Activated T-helper 1 cell treated with anti-CD3 and anti-CD28 coated beads, Interleukin-2, amount 50 U/mL, for 16 hours (primary cell): ENCODE results near the gene SPR.

Experiments used
- DNase-seq, 2 donors: peaks; one replicate each; pipeline ENCODE4 v3.0.0-alpha.2; 2020; ENCODE audit warnings: low read depth in 1 of 2, low spot score in 1 of 2

The SPR gene

GRCh38 chr2:72887032-72887739, at the start of gene SPR:
SPR (plus strand) TSS chr2:72887408; CDS start chr2:72887433, 25 bp downstream.
- peak in 1 of 2 donors; percentile 32 for DNase-seq

DNA sequence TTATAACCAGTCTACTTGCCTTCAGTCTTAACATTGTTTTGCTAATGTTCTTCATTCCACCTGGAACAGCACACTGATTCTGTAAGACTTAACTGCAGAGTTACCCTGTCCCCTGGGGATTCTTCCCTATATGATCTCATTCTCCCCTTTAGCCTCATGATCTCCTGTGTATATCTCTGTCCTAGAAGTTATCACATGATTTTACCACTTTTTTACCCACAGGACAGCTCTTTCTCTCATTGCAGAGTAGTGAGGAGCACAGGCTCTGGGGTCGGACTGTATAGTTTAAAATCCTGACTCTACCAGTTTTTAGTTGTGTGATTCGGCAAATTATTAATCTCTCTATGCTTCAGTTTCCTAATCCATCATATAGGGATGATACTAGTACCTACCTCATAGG, 47.1 kb upstream of the SPR start:
- DNase-seq: no peak

GRCh38 chr2:72841462-72842125, 45.6 kb upstream of the SPR start:
- DNase-seq: no peak

DNA sequence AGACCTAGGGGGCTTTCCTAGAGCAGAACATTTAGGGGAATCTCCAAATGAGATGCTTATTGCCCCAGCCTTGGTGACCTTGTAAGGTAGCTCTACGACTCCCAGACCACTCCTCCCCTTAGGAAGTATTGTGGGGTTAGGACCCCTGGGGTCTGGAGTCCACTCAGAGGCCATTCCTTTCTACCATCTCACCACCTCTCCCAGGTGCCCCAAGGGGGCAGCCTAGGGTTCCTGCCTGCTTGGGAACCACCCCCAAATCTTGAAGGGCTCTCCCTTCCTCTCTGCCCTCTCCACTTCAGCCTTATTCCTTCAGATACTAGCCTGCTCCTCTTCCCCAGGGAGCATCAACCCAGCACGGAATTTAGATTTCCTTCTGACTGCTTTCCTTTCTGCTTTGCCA, 43.9 kb upstream of the SPR start:
- DNase-seq: no peak

- no peak for DNase-seq
These were observed 40.8 kb upstream of the SPR start for GRCh38 chr2:72846171-72847095.

- DNase-seq: no peak
These were observed 39.5 kb upstream of the SPR start for GRCh38 chr2:72847534-72848315.

DNA sequence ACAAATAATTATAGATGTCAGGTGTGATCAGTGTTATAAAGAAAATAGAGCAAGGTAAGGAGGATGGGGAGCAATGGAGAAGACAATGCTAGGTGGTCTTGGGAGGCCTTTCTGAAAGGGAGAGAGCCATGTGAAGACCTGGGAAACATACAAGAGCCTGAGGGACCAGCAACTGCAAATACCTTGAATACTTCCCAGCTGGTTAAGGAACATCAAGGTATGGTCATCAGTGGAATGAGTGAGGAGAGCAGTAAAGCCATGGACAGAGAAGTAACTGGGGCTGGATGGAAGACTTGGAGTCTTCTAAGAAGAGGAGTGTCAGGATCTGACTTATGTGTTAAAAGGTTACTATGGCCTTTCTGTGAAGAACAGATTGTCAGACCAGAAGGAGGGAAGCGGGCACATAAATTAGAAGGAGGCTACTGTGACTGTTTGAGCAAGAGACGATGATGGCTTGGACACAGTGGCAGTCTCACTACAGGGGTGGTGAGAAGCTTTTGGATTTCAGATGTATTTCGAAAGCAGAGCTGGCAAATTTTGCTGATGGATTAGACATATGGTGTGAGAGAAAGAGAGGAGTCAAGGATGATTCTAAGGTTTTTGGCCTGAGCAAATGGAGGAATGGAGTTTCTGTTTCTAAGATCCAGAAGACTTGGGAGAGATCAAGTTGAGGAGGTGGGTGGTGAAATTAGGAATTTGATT, 38.6 kb upstream of the SPR start:
- DNase-seq: no peak

- no peak for DNase-seq
These were observed 38.1 kb upstream of the SPR start for GRCh38 chr2:72849138-72849462.

- no peak for DNase-seq
These were observed 35.9 kb upstream of the SPR start for GRCh38 chr2:72851333-72851732.

DNA sequence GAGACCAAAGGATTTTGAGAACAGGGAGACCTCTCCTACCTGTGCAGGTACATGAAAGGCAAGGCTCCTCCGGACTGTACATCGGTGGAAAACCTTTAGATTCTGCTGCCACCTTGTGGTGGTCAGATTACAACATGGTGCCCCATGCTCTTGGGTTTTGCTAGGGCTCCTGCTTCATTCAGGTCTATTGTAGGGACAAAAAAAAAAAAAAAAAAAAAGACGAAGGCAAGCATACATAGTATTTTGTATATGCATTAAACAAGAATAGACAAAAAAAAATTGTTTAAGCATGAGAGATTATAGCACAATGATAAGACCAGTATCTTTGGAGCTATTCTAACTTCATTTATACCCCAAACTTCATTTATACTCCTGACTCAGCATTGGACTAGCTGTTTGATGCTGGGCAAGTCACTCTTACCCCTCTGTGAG, 27.4 kb upstream of the SPR start:
- DNase-seq: peak; percentile 16 to 41

GRCh38 chr2:72862239-72862988, 24.8 kb upstream of the SPR start:
- peak; percentile 78 for DNase-seq

DNA sequence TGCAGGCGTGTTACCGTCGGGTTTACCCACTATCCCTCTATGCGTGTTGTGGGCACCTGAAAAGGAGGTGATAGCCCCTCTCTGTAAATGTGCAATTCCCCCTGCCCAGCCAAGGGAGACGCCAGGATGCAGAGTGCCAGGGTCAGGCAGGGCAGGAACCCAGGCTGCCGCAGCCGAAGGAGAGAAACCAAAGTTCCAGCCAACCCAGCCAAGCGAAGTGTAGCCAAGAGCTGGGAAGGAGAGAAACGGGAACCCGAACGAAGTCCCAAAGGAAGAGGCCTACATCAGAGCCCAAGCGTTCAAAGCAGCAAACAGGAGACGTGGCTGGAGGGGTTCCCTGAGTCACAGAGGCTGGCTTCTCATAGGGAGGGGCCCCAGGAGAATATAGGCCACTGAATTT, 24.2 kb upstream of the SPR start:
- DNase-seq: no peak

DNA sequence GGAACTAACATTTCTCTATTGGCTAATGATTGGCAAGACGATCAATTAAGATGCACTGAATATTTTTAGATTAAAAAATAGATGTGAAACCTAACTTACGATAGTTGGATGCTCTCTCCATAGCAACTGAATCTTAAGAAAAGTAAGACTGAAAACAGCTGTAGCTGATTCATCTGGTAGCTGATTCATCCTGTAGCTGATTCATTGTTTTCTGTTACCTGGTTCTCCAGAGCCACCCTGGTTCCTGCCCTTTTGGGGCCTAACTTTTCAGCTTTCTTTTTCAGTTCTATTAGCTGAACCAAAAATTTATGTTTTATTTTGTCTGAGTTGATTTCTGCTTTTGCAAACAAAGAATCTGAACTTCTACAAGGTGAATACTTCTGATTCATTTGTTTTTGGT, 22.7 kb upstream of the SPR start:
- DNase-seq: no peak

DNA sequence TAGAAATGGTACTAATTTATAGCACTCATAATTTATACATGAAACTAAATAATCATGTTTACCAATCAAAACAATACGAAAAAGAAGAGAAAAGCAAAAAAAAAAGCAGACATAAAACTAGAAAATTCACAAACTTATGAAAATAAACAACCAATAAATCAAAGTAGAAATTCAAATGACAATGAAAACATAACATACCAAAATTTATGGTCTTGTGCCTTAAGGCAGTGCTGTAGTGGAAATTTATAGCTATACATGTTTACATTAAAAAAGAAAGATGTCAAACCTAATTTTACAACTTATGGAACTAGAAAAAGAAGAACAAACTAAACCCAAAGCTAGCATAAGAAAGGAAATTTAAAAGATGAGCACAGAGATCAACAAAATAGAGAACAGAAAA, 16.1 kb upstream of the SPR start:
- no peak for DNase-seq

DNA sequence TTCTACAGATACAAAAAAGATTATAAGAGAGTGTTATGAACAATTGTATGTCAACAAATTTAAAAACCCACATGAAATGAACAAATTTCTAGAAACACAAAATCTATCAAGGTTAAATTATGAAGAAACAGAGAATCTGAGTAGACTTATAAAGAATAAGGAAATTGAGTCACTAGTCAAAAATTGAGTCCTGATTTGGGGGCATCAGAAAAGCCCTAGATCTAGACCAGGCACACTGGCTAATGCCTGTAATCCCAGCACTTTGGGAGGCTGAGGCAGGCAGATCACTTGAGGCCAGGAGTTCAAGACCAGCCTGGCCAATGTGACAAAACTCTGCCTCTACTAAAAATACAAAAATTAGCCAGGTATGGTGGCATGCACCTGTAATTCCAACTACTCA, 15.3 kb upstream of the SPR start:
- no peak for DNase-seq

DNA sequence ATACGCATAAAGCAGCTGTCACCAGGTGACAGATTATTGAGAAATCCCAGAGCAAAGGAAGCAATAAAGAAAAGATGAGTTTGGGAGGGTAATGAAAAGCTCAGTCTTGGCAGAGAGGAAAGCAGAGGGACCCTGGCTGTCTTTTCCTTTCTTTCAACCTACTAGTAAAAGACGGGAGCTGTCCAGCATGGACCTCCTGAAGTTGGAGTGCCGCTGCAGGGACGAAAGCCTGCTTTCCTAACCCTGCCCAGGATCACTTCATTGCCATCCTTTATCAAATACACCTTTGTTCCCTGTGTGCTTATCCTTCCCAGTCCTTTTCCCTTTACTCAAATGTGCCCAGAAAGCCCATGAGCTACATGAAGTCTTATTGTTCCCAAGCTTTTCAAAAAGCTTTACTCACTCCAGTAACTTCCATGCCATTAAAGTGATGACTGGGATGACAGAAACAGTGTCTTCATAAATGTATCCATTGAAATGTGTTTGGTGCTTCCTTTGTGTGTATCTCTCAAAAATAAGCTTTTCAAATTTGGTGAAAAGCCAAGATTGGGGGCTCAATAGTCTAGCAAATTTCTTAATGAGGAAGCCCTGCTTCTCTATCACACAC, 3.7 kb upstream of the SPR start:
- DNase-seq: no peak

DNA sequence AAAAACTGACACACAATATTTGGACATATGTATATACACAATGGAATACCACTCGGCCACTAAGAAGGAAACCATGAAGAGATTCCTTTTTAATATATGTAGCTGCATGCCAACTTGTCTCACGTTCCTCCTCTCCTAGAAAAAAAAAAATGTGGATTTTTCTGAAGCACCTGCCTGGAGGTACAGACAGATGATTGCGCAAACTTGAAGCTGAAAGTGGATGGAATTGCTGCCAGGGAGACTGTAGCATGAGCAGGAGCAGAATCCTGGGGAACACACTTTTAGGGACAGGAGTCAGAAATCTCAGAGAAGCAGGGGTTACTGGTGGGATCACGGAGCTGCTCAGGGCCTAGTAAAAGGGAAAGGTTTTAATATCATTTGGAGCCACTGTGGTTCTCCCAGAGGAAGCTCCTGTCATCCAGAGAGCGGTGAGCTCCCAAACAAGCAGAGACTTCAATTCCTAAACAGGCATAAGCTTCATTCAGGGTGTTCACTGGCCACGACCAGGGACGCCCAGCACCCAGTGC, 640 bp upstream of the SPR start:
- DNase-seq: no peak

DNA sequence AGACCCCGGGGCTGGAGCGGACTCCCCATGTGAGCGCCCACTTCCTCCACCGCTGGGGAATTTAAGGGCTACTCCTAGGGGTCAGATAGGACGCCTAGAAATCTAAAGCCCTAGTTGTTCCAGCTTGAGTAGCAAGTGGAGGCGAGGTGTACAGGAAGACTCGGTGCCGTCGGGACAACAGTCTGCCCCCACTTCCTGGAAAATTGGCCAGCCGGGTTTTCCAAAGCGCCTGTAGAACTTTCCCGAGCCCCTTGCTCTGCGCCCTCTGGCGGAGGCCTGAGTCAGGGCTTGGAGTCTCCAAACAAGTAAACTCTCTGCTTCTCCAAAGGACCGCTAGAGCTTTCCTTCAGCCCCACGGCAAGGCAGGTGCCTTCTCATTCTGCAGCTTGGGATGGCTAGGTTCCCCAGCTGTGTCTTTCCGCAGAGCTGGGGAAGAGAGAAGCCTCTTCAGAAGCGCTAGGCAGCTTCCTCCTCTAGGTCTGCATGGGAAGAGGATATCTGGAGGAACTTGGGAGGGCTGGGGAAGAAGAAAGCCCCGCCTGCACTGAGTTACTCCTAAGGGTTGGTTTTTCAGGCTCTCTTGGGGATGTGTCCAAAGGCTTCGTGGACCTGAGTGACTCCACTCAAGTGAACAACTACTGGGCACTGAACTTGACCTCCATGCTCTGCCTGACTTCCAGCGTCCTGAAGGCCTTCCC, 681 bp downstream of the SPR start:
- peak; percentile 20 to 31 for DNase-seq
